HL-60 (cell line): ENCODE results near the gene POLDIP3.

Source experiments
- GABPA ChIP-seq: IDR thresholded peaks from 2 replicates; pipeline ENCODE4 v1.6.1; 2012; ENCODE audit warnings: low read depth
- POLR2AphosphoS5 ChIP-seq: IDR thresholded peaks from 2 replicates; pipeline ENCODE4 v1.6.1; 2012; ENCODE audit warnings: low read depth
- SPI1 ChIP-seq: IDR thresholded peaks from 2 replicates; pipeline ENCODE4 v1.6.1; 2012; ENCODE audit warnings: low read depth, mild to moderate bottlenecking, borderline replicate concordance
- TF ChIP-seq, protein P1 (sequence below): IDR thresholded peaks from one replicate; pipeline ENCODE4 v1.5.1; 2011; ENCODE audit warnings: low read length, control low read depth, inconsistent platforms; ENCODE audit not compliant: insufficient read depth
- TF ChIP-seq, protein P2 (sequence below): IDR thresholded peaks from 2 replicates; pipeline ENCODE4 v1.6.1; 2012; ENCODE audit warnings: low read depth; ENCODE audit not compliant: insufficient replicate concordance

- TF ChIP-seq, protein P1, sequence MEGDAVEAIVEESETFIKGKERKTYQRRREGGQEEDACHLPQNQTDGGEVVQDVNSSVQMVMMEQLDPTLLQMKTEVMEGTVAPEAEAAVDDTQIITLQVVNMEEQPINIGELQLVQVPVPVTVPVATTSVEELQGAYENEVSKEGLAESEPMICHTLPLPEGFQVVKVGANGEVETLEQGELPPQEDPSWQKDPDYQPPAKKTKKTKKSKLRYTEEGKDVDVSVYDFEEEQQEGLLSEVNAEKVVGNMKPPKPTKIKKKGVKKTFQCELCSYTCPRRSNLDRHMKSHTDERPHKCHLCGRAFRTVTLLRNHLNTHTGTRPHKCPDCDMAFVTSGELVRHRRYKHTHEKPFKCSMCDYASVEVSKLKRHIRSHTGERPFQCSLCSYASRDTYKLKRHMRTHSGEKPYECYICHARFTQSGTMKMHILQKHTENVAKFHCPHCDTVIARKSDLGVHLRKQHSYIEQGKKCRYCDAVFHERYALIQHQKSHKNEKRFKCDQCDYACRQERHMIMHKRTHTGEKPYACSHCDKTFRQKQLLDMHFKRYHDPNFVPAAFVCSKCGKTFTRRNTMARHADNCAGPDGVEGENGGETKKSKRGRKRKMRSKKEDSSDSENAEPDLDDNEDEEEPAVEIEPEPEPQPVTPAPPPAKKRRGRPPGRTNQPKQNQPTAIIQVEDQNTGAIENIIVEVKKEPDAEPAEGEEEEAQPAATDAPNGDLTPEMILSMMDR, result no peak
- TF ChIP-seq, protein P2, sequence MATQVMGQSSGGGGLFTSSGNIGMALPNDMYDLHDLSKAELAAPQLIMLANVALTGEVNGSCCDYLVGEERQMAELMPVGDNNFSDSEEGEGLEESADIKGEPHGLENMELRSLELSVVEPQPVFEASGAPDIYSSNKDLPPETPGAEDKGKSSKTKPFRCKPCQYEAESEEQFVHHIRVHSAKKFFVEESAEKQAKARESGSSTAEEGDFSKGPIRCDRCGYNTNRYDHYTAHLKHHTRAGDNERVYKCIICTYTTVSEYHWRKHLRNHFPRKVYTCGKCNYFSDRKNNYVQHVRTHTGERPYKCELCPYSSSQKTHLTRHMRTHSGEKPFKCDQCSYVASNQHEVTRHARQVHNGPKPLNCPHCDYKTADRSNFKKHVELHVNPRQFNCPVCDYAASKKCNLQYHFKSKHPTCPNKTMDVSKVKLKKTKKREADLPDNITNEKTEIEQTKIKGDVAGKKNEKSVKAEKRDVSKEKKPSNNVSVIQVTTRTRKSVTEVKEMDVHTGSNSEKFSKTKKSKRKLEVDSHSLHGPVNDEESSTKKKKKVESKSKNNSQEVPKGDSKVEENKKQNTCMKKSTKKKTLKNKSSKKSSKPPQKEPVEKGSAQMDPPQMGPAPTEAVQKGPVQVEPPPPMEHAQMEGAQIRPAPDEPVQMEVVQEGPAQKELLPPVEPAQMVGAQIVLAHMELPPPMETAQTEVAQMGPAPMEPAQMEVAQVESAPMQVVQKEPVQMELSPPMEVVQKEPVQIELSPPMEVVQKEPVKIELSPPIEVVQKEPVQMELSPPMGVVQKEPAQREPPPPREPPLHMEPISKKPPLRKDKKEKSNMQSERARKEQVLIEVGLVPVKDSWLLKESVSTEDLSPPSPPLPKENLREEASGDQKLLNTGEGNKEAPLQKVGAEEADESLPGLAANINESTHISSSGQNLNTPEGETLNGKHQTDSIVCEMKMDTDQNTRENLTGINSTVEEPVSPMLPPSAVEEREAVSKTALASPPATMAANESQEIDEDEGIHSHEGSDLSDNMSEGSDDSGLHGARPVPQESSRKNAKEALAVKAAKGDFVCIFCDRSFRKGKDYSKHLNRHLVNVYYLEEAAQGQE, result no peak
- TF ChIP-seq POLR2AphosphoS5, result no peak
- TF ChIP-seq GABPA, result no peak
- no peak for TF ChIP-seq SPI1
Observed at GRCh38 chr22:42591987-42592386, 22.7 kb downstream of the POLDIP3 start.
